ENCODE results near the gene AMHR2. TPM values are rescaled to one million over a fixed set of nuclear protein-coding genes. Genes with fewer than 3 reads are reported as not detected.
A peak's percentile ranks its signal among the peaks of the same experiment; 100 is the strongest.

The AMHR2 gene
- total RNA-seq, 1 experiment from 2014 or later, result not detected

DNA sequence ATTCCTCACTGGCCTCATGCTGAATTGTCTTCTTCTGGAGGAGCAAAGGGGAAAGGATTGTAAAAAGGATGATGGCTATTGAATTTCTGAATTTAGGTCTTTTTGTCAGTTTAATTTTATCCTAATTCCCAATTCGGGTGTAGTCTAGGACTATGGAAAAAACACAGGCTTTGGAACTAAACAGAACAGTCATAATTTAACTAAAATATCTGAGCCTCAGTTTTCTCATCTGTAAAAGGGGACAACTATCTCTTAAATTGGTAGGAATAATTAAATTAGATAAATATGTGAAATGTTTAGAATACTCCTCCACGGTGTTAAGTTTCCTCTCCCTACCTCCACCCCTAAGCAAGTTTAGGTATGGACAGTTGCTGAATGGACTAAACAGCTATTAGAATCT lies 46.9 kb upstream of the AMHR2 start:
- H3K4me3 Mint-ChIP-seq, result no peak overlapping the region
- H3K27ac Mint-ChIP-seq, result 0 out of 7 replicates have a peak overlapping the region, but pooled peaks of 1 of the 3 experiments have one; percentile 33
- Histone ChIP-seq H3K56ac (ENCODE audit: insufficient read length, low read depth, low read length) (no peak overlapping the region), H2BK5ac (ENCODE audit: insufficient read length, low read length) (no peak overlapping the region), H2AFZ (ENCODE audit: low read length) (no peak overlapping the region), H3K4me1 (ENCODE audit: insufficient read depth, low read length) (no peaks in the 10 kb centered on the region; the same call in 1 of the 2 replicates), H3K27ac (ENCODE audit: insufficient read length, low read depth, low read length) (no peak overlapping the region), H2BK120ac (ENCODE audit: low read depth, low read length, poor library complexity, severe bottlenecking) (no peak overlapping the region), H3K18ac (ENCODE audit: insufficient read length, low read depth, low read length) (no peak overlapping the region), H3K9ac (ENCODE audit: extremely low read depth, insufficient read length, low read length) (no peak overlapping the region), H4K5ac (ENCODE audit: insufficient read length, low read depth, low read length) (no peak overlapping the region), H3K9me3 (ENCODE audit: control insufficient read depth, low read depth, low read length) (no peaks in the 10 kb centered on the region), H3K23me2 (ENCODE audit: insufficient read length, low read depth, low read length, poor library complexity, severe bottlenecking) (peaks cover 3% of the 10 kb centered on the region), H4K91ac (ENCODE audit: insufficient read length, low read depth, low read length) (no peak overlapping the region), H2BK12ac (ENCODE audit: insufficient read length, low read depth, low read length) (no peak overlapping the region), H3K79me1 (ENCODE audit: insufficient read depth, low read depth, low read length, poor library complexity, severe bottlenecking) (no peaks in the 10 kb centered on the region), H3T11ph (ENCODE audit: low read length) (no peak overlapping the region), H3K79me2 (ENCODE audit: insufficient read depth, low read length) (no peaks in the 10 kb centered on the region), H4K20me1 (ENCODE audit: control insufficient read depth, insufficient read depth, insufficient read length) (no peaks in the 10 kb centered on the region), H3K23ac (ENCODE audit: insufficient read length, low read depth, low read length) (no peak overlapping the region), H2AK5ac (ENCODE audit: insufficient read length, low read length) (no peak overlapping the region), H2BK15ac (ENCODE audit: low read depth, low read length) (no peak overlapping the region), H4K8ac (replicated peaks; ENCODE audit: insufficient read length, low read depth, low read length) (no peak overlapping the region), H2BK20ac (ENCODE audit: low read depth, low read length, poor library complexity, severe bottlenecking) (no peak overlapping the region), H3K14ac (ENCODE audit: insufficient read depth, low read length) (no peak overlapping the region), H3K4ac (ENCODE audit: low read depth, low read length) (no peak overlapping the region), H3K4me2 (ENCODE audit: insufficient read depth, insufficient read length, low read length) (no peak overlapping the region), H3K27me3 (ENCODE audit: insufficient read depth, low read length) (no peaks in the 10 kb centered on the region)
- no CpG with 5 or more reads among the region's 2 CpGs for WGBS (ENCODE audit: extremely low coverage, insufficient read length, low lambda C conversion rate)
- TF ChIP-seq, protein P1, sequence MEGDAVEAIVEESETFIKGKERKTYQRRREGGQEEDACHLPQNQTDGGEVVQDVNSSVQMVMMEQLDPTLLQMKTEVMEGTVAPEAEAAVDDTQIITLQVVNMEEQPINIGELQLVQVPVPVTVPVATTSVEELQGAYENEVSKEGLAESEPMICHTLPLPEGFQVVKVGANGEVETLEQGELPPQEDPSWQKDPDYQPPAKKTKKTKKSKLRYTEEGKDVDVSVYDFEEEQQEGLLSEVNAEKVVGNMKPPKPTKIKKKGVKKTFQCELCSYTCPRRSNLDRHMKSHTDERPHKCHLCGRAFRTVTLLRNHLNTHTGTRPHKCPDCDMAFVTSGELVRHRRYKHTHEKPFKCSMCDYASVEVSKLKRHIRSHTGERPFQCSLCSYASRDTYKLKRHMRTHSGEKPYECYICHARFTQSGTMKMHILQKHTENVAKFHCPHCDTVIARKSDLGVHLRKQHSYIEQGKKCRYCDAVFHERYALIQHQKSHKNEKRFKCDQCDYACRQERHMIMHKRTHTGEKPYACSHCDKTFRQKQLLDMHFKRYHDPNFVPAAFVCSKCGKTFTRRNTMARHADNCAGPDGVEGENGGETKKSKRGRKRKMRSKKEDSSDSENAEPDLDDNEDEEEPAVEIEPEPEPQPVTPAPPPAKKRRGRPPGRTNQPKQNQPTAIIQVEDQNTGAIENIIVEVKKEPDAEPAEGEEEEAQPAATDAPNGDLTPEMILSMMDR (conservative IDR thresholded peaks at IDR 0.05), result no peak
- no peak for DNase-seq
- peaks cover 0 to 3% of the 10 kb centered on the region in 2 experiments; a peak in 1 of 5 replicates for H3K9me3 Mint-ChIP-seq
- H3K36me3 Mint-ChIP-seq (ENCODE audit: insufficient read depth in 1 of 3, low read depth in 3 of 3), result peaks cover 0 to 7% (median 6%) of the 10 kb centered on the region in 3 experiments; a peak in 4 of 7 replicates
- peaks cover 16 to 17% of the 10 kb centered on the region in 2 experiments for H3K4me1 Mint-ChIP-seq
- no peaks in the 10 kb centered on the region; the same call in 1 of the 2 replicates for H3K27me3 Mint-ChIP-seq (ENCODE audit: low read depth)
